SU-DHL-6 (cell line): ENCODE results near the gene ATP13A3.

ENCODE experiments used
- H2AFZ ChIP-seq: fragments of 200-600 bp; sonication (generic); 2 replicates; pipeline ENCODE4 v1.6.1; 2014; ENCODE audit warnings: low read depth, mild to moderate bottlenecking, moderate library complexity, mixed read lengths, antibody characterized with exemption, low read length; ENCODE audit not compliant: severe bottlenecking
- H3F3A ChIP-seq: fragments of 200-600 bp; shearing (Covaris generic); 2 replicates; pipeline ENCODE4 v1.6.0; 2016; ENCODE audit warnings: antibody characterized with exemption, mild to moderate bottlenecking; ENCODE audit not compliant: insufficient read depth
- H3K27ac ChIP-seq: fragments of 200-600 bp; sonication (generic); 2 replicates; pipeline ENCODE4 v1.5.1; 2016; ENCODE audit warnings: low read depth, mild to moderate bottlenecking, low read length, moderate library complexity, mixed read lengths
- H3K27me3 ChIP-seq: fragments of 200-600 bp; sonication (generic), shearing (Covaris generic); 2 replicates; pipeline ENCODE4 v1.6.0; 2014; ENCODE audit warnings: mild to moderate bottlenecking, low read length
- H3K36me3 ChIP-seq: fragments of 200-600 bp; sonication (generic); 2 replicates; pipeline ENCODE4 v1.6.1; 2014; ENCODE audit warnings: mild to moderate bottlenecking, low read length, mixed read lengths
- H3K4me2 ChIP-seq: fragments of 300-600, 200-600 bp; shearing (Covaris generic), sonication (generic); 2 replicates; pipeline ENCODE4 v1.6.0; 2014; ENCODE audit warnings: low read length, low read depth, mild to moderate bottlenecking; ENCODE audit not compliant: poor library complexity, severe bottlenecking
- H3K4me3 ChIP-seq: fragments of 200-600 bp; sonication (generic); 2 replicates; pipeline ENCODE4 v1.5.1; 2014; ENCODE audit warnings: antibody characterized with exemption, low read length, mild to moderate bottlenecking, mixed read lengths; ENCODE audit not compliant: insufficient read depth, poor library complexity, severe bottlenecking
- H3K79me2 ChIP-seq: fragments of 200-600 bp; sonication (generic); 2 replicates; pipeline ENCODE4 v1.6.1; 2014; ENCODE audit warnings: mild to moderate bottlenecking, low read length, moderate library complexity; ENCODE audit not compliant: insufficient read depth
- H3K9ac ChIP-seq: fragments of 200-600 bp; sonication (generic); 2 replicates; pipeline ENCODE4 v1.7.0; 2014; ENCODE audit warnings: mild to moderate bottlenecking, low read length
- H3K9me2 ChIP-seq: fragments of 200-600 bp; sonication (generic); replicated peaks from 2 replicates; pipeline ENCODE4 v1.6.1; 2014; ENCODE audit warnings: low read length; ENCODE audit not compliant: insufficient read depth
- H3K9me3 ChIP-seq: fragments of 200-600 bp; sonication (generic); 2 replicates; pipeline ENCODE4 v1.6.1; 2014; ENCODE audit warnings: low read length, mixed read lengths; ENCODE audit not compliant: insufficient read depth
- H4K20me1 ChIP-seq: fragments of 200-600 bp; sonication (generic); 2 replicates; pipeline ENCODE4 v1.6.1; 2014; ENCODE audit warnings: low read depth, mild to moderate bottlenecking, antibody characterized with exemption, low read length, moderate library complexity, mixed read lengths
- EZH2phosphoT487 ChIP-seq: fragments of 200-600 bp; sonication (generic), shearing (Covaris generic); conservative IDR thresholded peaks from 2 replicates; pipeline ENCODE4 v1.6.1; 2018; ENCODE audit warnings: mild to moderate bottlenecking, antibody characterized with exemption, low read length, moderate library complexity, mixed read lengths
- TF ChIP-seq, protein P1 (sequence below): fragments of 200-600 bp; sonication (generic); IDR thresholded peaks from one replicate; pipeline ENCODE4 v1.5.1; 2017; ENCODE audit warnings: antibody characterized with exemption, mild to moderate bottlenecking, low read length, moderate library complexity; ENCODE audit not compliant: insufficient read depth, poor library complexity, severe bottlenecking

The ATP13A3 gene

DNA sequence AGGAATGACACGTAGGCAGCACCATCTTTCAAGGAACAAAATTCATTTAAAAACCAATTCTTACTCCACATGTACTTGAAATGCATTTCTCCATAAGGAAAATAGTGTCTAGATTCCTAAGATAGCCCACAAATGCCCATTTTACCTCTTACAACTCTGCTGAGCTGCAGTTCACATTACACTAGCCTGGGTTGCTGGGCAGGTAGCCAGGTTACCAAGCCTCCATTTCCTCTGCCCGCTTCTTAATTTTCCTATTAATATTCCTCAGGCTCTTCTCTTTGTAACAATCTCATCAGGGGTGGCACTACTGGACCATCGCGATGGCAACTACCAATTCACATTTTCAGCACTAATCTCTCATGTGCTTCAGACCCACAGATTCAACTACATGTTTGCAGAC lies 10.8 kb downstream of the ATP13A3 start:
- no peak overlapping the region for H3K27ac ChIP-seq
- H3K4me3 ChIP-seq = no peak overlapping the region
- H3K9ac ChIP-seq = no peak overlapping the region
- TF ChIP-seq, protein P1, sequence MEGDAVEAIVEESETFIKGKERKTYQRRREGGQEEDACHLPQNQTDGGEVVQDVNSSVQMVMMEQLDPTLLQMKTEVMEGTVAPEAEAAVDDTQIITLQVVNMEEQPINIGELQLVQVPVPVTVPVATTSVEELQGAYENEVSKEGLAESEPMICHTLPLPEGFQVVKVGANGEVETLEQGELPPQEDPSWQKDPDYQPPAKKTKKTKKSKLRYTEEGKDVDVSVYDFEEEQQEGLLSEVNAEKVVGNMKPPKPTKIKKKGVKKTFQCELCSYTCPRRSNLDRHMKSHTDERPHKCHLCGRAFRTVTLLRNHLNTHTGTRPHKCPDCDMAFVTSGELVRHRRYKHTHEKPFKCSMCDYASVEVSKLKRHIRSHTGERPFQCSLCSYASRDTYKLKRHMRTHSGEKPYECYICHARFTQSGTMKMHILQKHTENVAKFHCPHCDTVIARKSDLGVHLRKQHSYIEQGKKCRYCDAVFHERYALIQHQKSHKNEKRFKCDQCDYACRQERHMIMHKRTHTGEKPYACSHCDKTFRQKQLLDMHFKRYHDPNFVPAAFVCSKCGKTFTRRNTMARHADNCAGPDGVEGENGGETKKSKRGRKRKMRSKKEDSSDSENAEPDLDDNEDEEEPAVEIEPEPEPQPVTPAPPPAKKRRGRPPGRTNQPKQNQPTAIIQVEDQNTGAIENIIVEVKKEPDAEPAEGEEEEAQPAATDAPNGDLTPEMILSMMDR = no peak
- TF ChIP-seq EZH2phosphoT487 = no peak
- no peak overlapping the region for H3K4me2 ChIP-seq
- peaks cover 7% of the 10 kb centered on the region; the same call in 1 of the 2 replicates for H4K20me1 ChIP-seq
- H3K9me2 ChIP-seq = no peaks in the 10 kb centered on the region
- no peaks in the 10 kb centered on the region for H3K9me3 ChIP-seq
- peaks cover 9% of the 10 kb centered on the region for H3F3A ChIP-seq
- no peaks in the 10 kb centered on the region for H3K36me3 ChIP-seq
- no peak overlapping the region for H2AFZ ChIP-seq
- H3K27me3 ChIP-seq = no peaks in the 10 kb centered on the region
- H3K79me2 ChIP-seq = peaks cover 98% of the 10 kb centered on the region

DNA sequence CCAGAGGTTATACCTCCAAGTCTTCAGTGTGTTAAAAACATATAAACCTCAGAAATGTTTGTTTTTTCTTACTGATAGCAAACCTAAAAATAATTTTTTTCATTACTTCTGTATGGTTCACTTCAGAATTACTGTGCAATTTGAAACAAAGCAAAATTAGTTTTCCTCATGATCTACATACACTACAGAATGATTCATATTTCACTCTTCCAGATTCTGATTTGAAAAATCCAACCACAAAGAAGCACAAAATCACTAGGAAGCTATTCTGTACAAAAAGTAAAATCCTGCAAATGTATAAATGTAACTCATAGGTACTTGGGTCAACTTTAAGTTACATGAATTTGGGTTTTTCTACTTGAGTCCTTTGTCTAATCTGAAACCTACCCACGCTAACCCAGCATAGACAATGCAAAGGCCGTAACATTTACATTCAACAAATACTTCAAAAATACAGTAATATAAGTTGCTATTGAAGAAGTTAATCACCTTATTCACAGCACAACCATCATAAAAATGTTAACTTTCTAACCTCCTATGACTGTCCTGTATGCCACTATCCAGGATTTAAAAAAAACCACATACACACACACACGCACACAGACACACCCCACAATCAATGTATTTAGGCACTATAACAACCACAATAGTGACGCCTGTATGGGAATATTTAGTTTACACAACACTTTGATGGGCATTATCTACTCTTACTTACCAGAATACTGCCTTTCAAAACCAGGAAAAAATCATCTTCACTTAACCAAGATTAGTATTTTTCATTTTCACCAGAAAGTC lies 11.5 kb downstream of the ATP13A3 start:
- H3K79me2 ChIP-seq = peaks cover 98% of the 10 kb centered on the region
- H3K27ac ChIP-seq = no peak overlapping the region
- no peaks in the 10 kb centered on the region for H3K9me2 ChIP-seq
- H3K4me3 ChIP-seq = no peak overlapping the region
- H3F3A ChIP-seq = peaks cover 9% of the 10 kb centered on the region
- no peaks in the 10 kb centered on the region for H3K9me3 ChIP-seq
- no peak for TF ChIP-seq EZH2phosphoT487
- TF ChIP-seq, protein P1 = no peak
- H4K20me1 ChIP-seq = peaks cover 4% of the 10 kb centered on the region; the same call in 1 of the 2 replicates
- no peak overlapping the region for H2AFZ ChIP-seq
- H3K9ac ChIP-seq = no peak overlapping the region
- H3K36me3 ChIP-seq = no peaks in the 10 kb centered on the region
- no peaks in the 10 kb centered on the region for H3K27me3 ChIP-seq
- H3K4me2 ChIP-seq = no peak overlapping the region

DNA sequence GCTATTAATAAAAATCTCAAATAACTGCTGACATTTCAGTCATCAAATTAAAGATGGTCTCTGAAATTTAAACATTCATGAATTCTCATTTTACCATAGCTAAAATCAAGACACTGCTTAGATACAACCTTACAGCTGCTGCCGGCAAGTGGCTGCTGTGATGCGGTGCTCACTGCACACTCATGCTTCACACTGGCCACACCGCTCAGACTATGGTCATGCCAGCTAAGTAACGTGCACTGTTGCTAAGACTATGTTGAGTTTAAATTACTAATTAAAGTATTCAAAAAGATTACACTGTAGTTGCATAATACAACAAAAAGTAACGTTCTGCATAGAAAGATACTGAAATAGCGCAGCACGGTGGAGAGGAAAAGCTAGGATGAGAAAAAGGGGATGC lies 12.1 kb downstream of the ATP13A3 start:
- Histone ChIP-seq H3K9me3 (no peaks in the 10 kb centered on the region), H3K4me3 (no peak overlapping the region), H3F3A (peaks cover 9% of the 10 kb centered on the region), H3K9me2 (no peaks in the 10 kb centered on the region), H2AFZ (no peak overlapping the region), H3K4me2 (no peak overlapping the region), H3K27me3 (no peaks in the 10 kb centered on the region), H3K9ac (no peak overlapping the region), H3K27ac (no peak overlapping the region), H3K36me3 (no peaks in the 10 kb centered on the region), H4K20me1 (peaks cover 4% of the 10 kb centered on the region; the same call in 1 of the 2 replicates), H3K79me2 (peaks cover 98% of the 10 kb centered on the region)
- TF ChIP-seq, protein P1 = no peak
- no peak for TF ChIP-seq EZH2phosphoT487
